Peyer's patch (tissue), 4 donors: ENCODE results near the gene ACTR10. TPM values are rescaled to one million over a fixed set of nuclear protein-coding genes. Genes with fewer than 3 reads are reported as not detected.

Source experiments
- DNase-seq, 3 donors: peaks; one replicate each; pipeline ENCODE4 v3.0.0-alpha.2; 2017 to 2019
- H3K27ac ChIP-seq, 4 donors: fragments of 200-600 bp; sonication (generic); one replicate each; pipeline ENCODE4 v1.5.1; 2016 to 2019
- H3K27me3 ChIP-seq, 2 donors: fragments of 200-600 bp; sonication (generic); one replicate each; pipeline ENCODE4 v1.5.1; 2019
- H3K36me3 ChIP-seq, 3 donors: fragments of 200-600 bp; sonication (generic); one replicate each; pipeline ENCODE4 v1.5.1; 2016 to 2019
- H3K4me1 ChIP-seq, 4 donors: fragments of 200-600 bp; sonication (generic); one replicate each; pipeline ENCODE4 v1.5.1; 2016 to 2019
- H3K4me3 ChIP-seq, 4 donors: fragments of 200-600 bp; sonication (generic); 1 replicate in 3 of 4; 2 replicates in 1 of 4; pipeline ENCODE4 v1.5.1; 2016 to 2019; ENCODE audit warnings: mild to moderate bottlenecking in 1 of 4
- H3K9me3 ChIP-seq, 4 donors: fragments of 200-600 bp; sonication (generic); one replicate each; pipeline ENCODE4 v1.5.1; 2016 to 2019; ENCODE audit warnings: mild to moderate bottlenecking in 1 of 4
- CTCF ChIP-seq, 6 experiments: fragments of 450-650 bp in 4 of 6; fragments of 200-600 bp in 2 of 6; sonication (generic) in 1 of 6; IDR thresholded peaks; one replicate each; pipeline ENCODE4 v1.5.1; 2017 to 2019; ENCODE audit warnings: antibody characterized with exemption in 6 of 6, mild to moderate bottlenecking in 3 of 6, moderate library complexity in 1 of 6
- POLR2A ChIP-seq, 2 donors: fragments of 450-650 bp; IDR thresholded peaks; one replicate each; pipeline ENCODE4 v1.5.1; 2017; ENCODE audit warnings: antibody characterized with exemption in 2 of 2, mild to moderate bottlenecking in 2 of 2, moderate library complexity in 2 of 2
- small RNA-seq, 2 donors: library from RNA; depleted of rRNA; stranded (forward); fragments of <200 nt; gene quantifications; one replicate each; pipeline ENCODE3, GENCODE V24; 2016
- total RNA-seq, 4 donors: library from RNA; depleted of rRNA; stranded (reverse); fragments of >200 nt; gene quantifications; one replicate each; pipeline ENCODE4 v1.1.0, GENCODE V29; 2016

The ACTR10 gene
- total RNA-seq, 4 donors from 2014 or later = 37.1 to 70.6 (median 44.9) TPM

GRCh38 chr14:58283730-58284129, 83.8 kb downstream of the ACTR10 start:
- no peak for DNase-seq
- TF ChIP-seq POLR2A (IDR thresholded peaks at IDR 0.05) = no peak
- no peak overlapping the region for H3K27ac ChIP-seq
- H3K4me3 ChIP-seq = no peak overlapping the region
- H3K9me3 ChIP-seq = no peaks in the 10 kb centered on the region
- peaks cover 0 to 77% (median 0%) of the 10 kb centered on the region in 3 donors for H3K36me3 ChIP-seq
- no peaks in the 10 kb centered on the region for H3K27me3 ChIP-seq
- peaks cover 0 to 17% (median 6%) of the 10 kb centered on the region in 4 donors for H3K4me1 ChIP-seq

- Histone ChIP-seq H3K36me3 (peaks cover 0 to 77% (median 0%) of the 10 kb centered on the region in 3 donors), H3K27me3 (no peaks in the 10 kb centered on the region), H3K9me3 (no peaks in the 10 kb centered on the region), H3K4me1 (peaks cover 0 to 17% (median 6%) of the 10 kb centered on the region in 4 donors), H3K4me3 (no peak overlapping the region), H3K27ac (no peak overlapping the region)
- DNase-seq = no peak
- TF ChIP-seq CTCF (IDR thresholded peaks at IDR 0.05) (no peak), POLR2A (IDR thresholded peaks at IDR 0.05) (no peak)
These were observed 85.2 kb downstream of the ACTR10 start for GRCh38 chr14:58285132-58285531.

Small RNA genes within 50 kb of the gene (small RNA-seq; reads per million reads assigned to genes)
- gene RN7SL598P = 0 to 0.06 reads per million in 2 donors

Other genes starting within 250 kb of the ACTR10 start
- gene ARMH4, start 47.9 kb upstream of the ACTR10 start, total RNA-seq = 1 to 10 TPM in 3 of 4 donors, under 1 TPM in 1; 0.18 to 3.2 (median 1.4) TPM
- 100 to 1,000 TPM in 2 of 4 donors, 10 to 100 TPM in 2; 78.5 to 199 (median 112) TPM for gene PSMA3, start 44.7 kb downstream of the ACTR10 start, total RNA-seq
- 10 to 100 TPM; 22.9 to 66.0 (median 26.7) TPM for gene ARID4A, start 98.4 kb downstream of the ACTR10 start, total RNA-seq
- gene TOMM20L, start 195.8 kb downstream of the ACTR10 start, total RNA-seq = not detected
- 10 to 100 TPM in 3 of 4 donors, 1 to 10 TPM in 1; 9.9 to 68.5 (median 16.0) TPM for gene TIMM9, start 227.4 kb downstream of the ACTR10 start, total RNA-seq
- 10 to 100 TPM; 11.7 to 22.3 (median 19.3) TPM for gene KIAA0586, start 227.6 kb downstream of the ACTR10 start, total RNA-seq